GM12865 (cell line): ENCODE measurements around the gene FGD4.

Experiments
- DNase-seq: peaks from one replicate; pipeline ENCODE4 v3.0.0; 2010; ENCODE audit warnings: low read depth
- H3K4me3 ChIP-seq: 2 replicates; pipeline ENCODE4 v1.5.1; 2011; ENCODE audit warnings: mild to moderate bottlenecking, low read depth, low read length, control low read depth
- TF ChIP-seq, protein P1 (sequence below): IDR thresholded peaks from 2 replicates; pipeline ENCODE4 v1.5.1; 2011; ENCODE audit warnings: low read length, control low read depth, low read depth, inconsistent platforms; ENCODE audit not compliant: insufficient read depth; ENCODE audit errors: missing control alignments

Gene FGD4

DNA sequence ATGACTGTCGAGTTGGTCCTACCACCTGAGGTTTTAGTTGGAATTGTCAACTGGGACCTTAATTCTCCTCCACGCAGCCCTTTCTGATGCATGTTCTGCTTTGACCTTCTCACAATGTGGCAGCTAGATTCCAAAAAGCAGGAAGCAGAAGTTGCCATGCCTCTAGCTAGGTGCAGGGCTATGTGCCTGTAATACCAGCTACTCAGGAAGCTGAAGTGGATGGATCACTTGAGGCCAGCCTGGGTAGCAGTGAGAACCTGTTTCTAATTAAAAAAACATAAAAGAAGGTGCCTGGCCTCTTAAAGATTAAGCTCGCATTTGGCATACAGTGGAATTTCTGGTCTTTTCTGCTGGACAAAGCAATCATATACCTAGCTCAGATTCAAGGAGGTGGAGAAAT, 77.1 kb downstream of the FGD4 start:
- DNase-seq = no peak
- H3K4me3 ChIP-seq = no peak overlapping the region
- TF ChIP-seq, protein P1, sequence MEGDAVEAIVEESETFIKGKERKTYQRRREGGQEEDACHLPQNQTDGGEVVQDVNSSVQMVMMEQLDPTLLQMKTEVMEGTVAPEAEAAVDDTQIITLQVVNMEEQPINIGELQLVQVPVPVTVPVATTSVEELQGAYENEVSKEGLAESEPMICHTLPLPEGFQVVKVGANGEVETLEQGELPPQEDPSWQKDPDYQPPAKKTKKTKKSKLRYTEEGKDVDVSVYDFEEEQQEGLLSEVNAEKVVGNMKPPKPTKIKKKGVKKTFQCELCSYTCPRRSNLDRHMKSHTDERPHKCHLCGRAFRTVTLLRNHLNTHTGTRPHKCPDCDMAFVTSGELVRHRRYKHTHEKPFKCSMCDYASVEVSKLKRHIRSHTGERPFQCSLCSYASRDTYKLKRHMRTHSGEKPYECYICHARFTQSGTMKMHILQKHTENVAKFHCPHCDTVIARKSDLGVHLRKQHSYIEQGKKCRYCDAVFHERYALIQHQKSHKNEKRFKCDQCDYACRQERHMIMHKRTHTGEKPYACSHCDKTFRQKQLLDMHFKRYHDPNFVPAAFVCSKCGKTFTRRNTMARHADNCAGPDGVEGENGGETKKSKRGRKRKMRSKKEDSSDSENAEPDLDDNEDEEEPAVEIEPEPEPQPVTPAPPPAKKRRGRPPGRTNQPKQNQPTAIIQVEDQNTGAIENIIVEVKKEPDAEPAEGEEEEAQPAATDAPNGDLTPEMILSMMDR = no peak

DNA sequence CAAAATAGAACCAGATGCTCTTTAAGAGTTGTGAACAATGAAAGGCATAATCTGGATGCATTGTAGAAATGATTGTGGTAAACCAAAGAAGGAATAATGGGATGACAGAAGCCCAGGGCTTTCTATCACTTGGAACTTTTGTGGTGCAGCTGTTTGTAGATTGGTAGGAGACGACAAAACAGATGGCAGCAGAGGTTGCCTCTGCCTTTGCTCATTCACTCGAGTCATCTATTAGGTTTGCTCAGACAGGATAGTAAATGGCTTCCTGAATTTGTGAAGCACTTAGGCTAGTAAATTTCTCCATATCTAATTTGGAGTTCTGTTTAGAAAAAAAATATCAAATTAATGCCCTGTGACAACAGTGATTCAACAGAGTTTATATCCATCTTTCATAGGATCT, 78.4 kb downstream of the FGD4 start:
- TF ChIP-seq, protein P1 = no peak
- DNase-seq = no peak
- no peak overlapping the region for H3K4me3 ChIP-seq

DNA sequence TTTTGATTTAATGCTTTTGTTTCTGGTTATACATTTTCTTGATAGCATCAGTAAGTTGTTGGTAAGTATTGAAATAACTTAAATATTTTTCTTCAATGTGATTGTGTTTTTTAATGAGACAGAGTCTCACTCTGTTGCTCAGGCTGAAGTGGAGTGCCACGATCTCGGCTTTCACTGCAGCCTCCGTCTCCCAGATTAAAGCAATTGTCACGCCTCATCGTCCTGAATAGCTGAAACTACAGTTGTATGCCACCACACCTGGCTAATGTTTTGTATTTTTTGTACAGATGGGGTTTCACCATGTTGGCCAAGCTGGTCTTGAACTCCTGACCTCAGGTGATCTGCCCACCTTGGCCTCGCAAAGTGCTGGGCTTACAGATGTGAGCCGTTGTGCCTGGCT, 78.8 kb downstream of the FGD4 start:
- TF ChIP-seq, protein P1 = no peak
- no peak for DNase-seq
- H3K4me3 ChIP-seq = no peak overlapping the region

DNA sequence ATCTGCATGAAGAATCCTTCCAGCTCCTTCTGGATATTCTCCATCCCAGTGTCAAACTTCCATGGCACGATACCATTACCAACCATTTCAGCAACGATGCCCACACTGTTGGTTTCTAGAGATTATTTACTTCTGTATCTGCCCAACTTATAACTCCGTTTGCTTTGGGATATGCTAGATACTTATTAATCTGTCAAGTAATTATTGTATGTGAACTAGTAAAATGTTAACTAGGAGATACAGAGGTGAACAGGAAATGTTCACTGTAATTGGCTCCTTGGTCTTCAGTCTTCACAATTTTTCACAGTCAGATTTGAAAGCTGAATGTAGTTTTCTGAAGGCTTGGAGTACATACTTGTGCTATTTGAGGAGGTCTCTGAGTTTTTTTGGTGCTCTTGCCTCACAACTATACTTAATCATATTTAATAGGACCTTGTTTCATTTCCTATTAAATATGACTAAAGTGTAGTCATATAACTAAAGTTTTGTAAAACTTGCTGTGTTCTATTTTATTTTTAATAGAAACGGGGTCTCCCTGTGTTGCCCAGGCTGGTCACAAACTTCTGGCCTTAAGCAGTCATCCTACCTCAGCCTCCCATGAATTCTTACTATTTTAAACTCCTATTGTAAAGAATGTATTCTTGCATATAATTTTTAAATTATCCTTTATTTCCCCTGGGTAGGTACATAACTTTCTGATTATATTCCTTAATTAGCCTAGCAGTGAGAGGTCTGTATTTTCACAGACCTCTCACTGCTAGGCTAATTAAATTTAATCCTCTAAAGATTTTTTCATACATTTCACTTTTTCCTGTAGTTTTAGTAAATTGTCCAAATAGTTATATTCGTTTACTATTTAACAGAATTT, 79.7 kb downstream of the FGD4 start:
- H3K4me3 ChIP-seq = no peak overlapping the region
- TF ChIP-seq, protein P1 = no peak
- no peak for DNase-seq

DNA sequence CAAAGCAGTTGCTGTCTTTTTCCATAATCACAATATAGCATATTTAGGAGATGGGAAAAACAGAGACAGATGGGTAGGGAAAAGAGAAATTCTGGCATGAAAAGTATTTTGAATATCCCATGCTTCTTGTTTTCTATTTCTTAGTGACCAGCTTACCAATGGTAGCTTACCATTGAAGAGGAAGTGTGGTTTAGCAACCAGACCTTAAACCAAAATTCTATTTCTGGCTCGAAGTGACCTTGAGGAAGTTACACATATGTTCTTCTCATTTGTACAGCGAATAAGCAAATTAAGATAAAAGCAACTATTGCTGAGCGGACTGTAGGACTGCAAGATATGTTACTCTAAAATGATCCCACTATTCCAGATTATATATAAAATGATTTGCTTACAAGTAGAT, 82.9 kb downstream of the FGD4 start:
- DNase-seq = peak; percentile 41
- TF ChIP-seq, protein P1 = no peak
- no peak overlapping the region for H3K4me3 ChIP-seq

DNA sequence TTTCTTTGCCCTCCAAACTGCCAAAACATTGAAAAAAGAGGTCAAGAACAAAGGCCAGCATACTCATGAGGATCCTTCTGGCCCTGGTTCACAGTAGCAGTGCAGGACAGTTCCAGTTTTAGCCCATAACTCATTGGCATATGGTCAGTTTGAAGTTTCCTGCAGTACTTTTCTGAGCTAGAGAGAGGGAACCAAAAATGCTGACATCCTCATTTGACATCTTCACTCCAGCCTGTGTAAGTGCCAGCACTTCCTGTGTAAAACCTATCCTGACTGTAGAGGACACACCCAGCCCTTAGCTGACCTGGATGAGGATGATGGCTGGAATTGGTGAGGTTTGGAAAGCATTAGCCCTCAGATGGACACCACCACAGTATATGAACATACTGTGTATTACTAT, 84.1 kb downstream of the FGD4 start:
- TF ChIP-seq, protein P1 = no peak

DNA sequence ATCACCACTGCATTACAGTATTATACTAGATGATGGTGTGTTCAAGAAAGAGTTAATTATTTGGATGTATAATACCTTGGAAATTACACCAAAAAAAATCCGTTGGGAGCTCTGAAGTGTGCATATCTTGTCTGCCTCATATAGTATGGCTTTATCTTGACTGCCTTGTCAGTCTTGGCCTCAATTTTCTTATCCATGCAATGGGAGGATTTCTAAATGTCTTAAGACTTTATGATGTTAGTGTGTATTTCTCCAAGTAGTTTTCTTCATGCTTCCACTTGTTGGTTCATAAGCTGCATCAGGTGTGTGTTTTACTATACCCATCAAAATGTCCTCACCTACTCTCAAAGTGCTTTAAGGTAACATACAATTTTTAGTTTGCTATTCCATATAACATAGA, 84.6 kb downstream of the FGD4 start:
- TF ChIP-seq, protein P1 = no peak
- no peak for DNase-seq
- no peak overlapping the region for H3K4me3 ChIP-seq

More for the DNA sequence above, 84.1 kb downstream of the FGD4 start:
- no peak for DNase-seq
- no peak overlapping the region for H3K4me3 ChIP-seq
